Astrocyte of the spinal cord (primary cell): Measurements from ENCODE around the gene FTCDNL1.

Experiments used
- DNase-seq: peaks from one replicate; pipeline ENCODE4 v3.0.0; 2011; ENCODE audit warnings: low read depth, low spot score
- H3K4me3 ChIP-seq: 2 replicates; pipeline ENCODE4 v1.5.1; 2011; ENCODE audit warnings: low read depth, mild to moderate bottlenecking, low read length, moderate library complexity
- in situ Hi-C: cut with HindIII; loops from 2 replicates; pipeline ENCODE4 v1.10.0; 2017; ENCODE audit warnings: low sequenced_read_pairs
- TF ChIP-seq, protein P1 (sequence below): IDR thresholded peaks from 2 replicates; pipeline ENCODE4 v1.5.1; 2012; ENCODE audit warnings: low read depth, mild to moderate bottlenecking, low read length, inconsistent platforms

Gene FTCDNL1

DNA sequence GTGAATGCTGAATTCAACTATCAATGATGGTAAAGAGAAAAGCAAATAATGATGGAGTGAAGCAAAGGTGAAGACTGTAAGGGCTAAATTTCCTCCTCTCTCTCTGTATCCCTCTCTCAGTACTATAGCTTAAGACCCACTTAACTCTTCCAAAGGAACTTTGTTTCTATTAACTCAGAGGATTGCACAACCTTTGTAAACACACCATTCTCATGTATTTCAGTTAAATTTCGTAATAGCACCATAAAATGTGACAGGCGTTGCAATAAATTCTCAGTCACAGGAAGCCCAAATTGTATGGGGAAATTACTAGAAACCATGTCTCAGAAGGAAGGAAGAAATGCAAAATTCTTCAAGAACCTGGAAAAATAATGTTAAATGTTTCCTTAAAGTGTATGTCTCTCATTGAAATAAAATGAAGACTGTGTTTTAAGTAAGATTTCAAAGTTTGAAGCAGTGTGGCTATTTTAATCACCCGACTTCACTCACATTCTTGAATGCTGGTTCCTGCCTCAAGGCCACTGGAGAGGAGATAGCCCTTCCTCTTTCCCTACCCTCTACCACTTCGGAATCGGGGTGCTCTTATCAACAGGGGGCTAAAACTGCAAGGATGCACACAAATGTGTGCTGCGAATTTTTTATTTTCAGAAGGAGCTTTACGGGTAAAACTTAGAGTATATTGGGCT lies 112.1 kb downstream of the FTCDNL1 start:
- no peak for DNase-seq
- in situ Hi-C loops, result no loop called here
- TF ChIP-seq, protein P1, sequence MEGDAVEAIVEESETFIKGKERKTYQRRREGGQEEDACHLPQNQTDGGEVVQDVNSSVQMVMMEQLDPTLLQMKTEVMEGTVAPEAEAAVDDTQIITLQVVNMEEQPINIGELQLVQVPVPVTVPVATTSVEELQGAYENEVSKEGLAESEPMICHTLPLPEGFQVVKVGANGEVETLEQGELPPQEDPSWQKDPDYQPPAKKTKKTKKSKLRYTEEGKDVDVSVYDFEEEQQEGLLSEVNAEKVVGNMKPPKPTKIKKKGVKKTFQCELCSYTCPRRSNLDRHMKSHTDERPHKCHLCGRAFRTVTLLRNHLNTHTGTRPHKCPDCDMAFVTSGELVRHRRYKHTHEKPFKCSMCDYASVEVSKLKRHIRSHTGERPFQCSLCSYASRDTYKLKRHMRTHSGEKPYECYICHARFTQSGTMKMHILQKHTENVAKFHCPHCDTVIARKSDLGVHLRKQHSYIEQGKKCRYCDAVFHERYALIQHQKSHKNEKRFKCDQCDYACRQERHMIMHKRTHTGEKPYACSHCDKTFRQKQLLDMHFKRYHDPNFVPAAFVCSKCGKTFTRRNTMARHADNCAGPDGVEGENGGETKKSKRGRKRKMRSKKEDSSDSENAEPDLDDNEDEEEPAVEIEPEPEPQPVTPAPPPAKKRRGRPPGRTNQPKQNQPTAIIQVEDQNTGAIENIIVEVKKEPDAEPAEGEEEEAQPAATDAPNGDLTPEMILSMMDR, result no peak
- H3K4me3 ChIP-seq, result no peak overlapping the region

DNA sequence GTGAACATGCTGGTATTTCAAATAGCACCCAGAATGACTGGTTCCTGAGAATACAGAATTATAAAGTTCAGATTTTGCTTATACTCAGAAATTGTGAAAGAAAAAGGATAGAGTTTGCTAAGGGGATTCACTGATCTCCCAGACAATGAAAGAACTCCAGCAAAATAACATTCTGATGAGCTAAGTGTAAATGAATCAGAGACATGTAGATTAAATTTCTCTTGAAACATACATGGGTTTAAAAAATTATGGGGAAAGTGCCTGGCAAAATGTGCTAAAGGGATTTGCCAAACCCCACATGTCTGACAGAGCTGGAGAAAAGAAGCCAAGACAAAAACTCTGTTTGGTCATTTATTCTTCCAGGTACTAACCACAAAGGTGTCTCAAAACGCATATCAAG lies 116.3 kb downstream of the FTCDNL1 start:
- in situ Hi-C loops, result no loop called here
- TF ChIP-seq, protein P1, result no peak
- no peak overlapping the region for H3K4me3 ChIP-seq
- no peak for DNase-seq

DNA sequence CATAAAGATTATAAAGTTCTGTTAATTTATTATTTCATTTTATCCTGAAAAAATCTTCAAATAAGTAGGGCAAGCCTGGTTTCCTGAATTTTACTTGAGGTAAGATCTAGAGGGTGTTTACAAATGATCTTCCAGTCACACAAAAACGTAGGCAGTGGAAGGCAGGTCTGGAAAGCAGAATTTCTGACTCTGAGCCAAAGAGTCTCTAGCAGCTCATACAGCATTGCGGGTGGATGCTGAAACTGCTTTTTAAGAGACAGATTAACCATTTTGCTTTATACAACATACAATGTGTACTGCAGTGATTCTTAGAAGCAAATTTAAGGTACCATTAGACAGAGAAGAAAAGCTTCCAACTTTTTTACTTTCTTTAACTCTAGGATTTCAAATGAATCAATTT lies 117.0 kb downstream of the FTCDNL1 start:
- no peak for DNase-seq
- no peak overlapping the region for H3K4me3 ChIP-seq
- in situ Hi-C loops, result no loop called here
- TF ChIP-seq, protein P1, result no peak

DNA sequence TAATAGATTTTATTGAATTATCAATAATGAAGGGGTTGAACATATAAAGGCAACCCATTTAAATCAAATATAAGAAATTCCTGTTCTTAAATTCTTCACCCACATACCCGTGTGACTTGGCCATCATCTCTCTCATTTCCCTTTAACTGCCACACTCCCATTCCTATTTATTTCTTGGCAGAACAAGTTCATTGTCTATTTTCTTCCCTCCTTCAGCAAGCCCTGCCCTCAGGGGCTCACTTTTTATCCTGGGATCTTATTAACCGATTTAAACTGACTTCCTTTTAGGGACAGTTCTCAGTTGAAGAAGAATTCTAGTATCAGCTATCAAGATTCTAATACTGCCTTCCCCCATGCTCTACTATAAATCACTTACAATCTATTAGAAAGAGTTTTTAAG lies 123.2 kb downstream of the FTCDNL1 start:
- no peak for DNase-seq
- TF ChIP-seq, protein P1, result no peak
- H3K4me3 ChIP-seq, result no peak overlapping the region
- in situ Hi-C loops, result no loop called here

DNA sequence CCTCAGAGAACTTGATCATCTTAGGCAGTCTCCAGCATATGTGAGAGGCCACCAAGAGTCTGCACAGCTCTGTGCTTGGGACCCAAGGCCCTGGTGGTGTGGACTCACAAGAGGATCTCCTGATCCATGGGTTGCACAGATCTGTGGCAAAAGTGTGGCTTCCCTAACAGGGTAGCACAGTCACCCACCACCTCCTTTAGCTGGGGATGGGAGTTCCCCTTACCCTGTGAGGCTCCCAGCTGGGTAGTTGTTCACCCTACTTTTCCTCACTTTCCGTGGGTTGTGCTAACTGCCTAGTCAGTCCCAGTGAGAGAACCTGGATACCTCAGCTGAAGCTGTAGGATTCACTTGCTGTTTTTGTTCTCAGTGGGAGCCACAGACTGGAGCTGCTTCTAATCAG lies 123.7 kb downstream of the FTCDNL1 start:
- no peak for DNase-seq
- TF ChIP-seq, protein P1, result no peak
- in situ Hi-C loops, result no loop called here
- no peak overlapping the region for H3K4me3 ChIP-seq

DNA sequence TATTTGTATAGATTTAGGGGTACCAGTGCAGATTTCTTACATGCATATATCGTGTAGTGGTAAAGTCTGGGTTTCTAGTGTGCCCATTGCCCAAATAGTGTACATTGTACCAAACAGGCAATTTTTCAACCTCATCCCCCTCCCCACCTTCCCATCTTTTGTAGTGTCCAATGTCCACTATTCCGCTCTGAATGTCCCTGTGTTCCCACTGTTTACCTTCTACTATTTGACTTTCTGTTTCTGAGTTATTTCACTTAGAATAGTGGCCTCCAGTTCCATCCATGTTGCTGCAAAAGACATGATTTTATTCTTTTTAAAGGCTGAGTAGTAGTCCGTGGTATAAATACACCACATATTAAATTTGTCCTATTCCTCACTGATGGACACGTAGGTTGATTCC lies 132.9 kb downstream of the FTCDNL1 start:
- TF ChIP-seq, protein P1, result no peak
- no peak for DNase-seq
- H3K4me3 ChIP-seq, result no peak overlapping the region
- in situ Hi-C loops, result no loop called here

DNA sequence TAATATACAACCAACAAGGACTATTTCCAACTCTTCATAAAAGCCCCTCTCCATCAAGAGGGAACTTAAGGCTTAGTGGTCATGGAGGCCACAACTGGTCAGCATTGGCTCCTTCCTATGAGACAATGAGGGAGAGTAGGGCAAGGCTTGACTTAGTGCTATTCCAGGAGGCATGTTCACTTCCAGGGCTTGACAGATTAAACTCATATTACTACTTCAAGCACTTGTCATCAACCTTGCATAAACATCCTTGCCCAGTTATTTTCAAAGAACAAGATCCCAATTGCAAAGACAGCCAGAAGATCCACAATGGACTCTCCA lies 133.4 kb downstream of the FTCDNL1 start:
- H3K4me3 ChIP-seq, result no peak overlapping the region
- in situ Hi-C loops, result no loop called here
- DNase-seq, result no peak
- TF ChIP-seq, protein P1, result no peak
